ENCODE data around the gene ZDHHC23.

DNA sequence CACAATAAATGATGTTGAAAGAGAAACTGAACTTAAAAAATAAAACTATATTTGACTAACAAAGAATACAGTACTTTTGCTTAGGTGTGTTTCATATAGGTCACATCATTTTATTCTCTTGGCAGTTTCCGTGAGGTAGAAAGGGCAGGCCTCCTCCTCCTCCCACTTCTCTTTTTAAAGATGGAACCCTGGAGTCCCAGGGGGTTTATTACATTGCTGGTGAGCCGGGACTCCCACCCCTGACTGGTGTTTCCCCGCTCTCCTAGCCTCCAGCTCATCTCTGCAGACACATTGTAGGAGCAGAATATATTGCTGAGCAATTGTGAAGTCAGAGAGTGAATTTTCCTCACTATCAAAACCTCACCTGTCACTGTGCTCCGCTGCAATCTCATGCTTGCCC lies 30.0 kb downstream of the ZDHHC23 start:
- TF ChIP-seq, protein P1, sequence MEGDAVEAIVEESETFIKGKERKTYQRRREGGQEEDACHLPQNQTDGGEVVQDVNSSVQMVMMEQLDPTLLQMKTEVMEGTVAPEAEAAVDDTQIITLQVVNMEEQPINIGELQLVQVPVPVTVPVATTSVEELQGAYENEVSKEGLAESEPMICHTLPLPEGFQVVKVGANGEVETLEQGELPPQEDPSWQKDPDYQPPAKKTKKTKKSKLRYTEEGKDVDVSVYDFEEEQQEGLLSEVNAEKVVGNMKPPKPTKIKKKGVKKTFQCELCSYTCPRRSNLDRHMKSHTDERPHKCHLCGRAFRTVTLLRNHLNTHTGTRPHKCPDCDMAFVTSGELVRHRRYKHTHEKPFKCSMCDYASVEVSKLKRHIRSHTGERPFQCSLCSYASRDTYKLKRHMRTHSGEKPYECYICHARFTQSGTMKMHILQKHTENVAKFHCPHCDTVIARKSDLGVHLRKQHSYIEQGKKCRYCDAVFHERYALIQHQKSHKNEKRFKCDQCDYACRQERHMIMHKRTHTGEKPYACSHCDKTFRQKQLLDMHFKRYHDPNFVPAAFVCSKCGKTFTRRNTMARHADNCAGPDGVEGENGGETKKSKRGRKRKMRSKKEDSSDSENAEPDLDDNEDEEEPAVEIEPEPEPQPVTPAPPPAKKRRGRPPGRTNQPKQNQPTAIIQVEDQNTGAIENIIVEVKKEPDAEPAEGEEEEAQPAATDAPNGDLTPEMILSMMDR (IDR thresholded peaks at IDR 0.05 in 4 of 5, conservative IDR thresholded peaks at IDR 0.05 in 1 of 5) = no peak
- TF ChIP-seq POLR2A (IDR thresholded peaks at IDR 0.05) = no peak

Data from gastrocnemius medialis (tissue), 4 donors.